A549 (cell line): ENCODE measurements around the gene DUSP7.

ENCODE experiments used
- CEBPB ChIP-seq, 2 experiments: fragments of >200 bp in 1 of 2; sonication (Bioruptor Twin) in 1 of 2; formaldehyde crosslinking in 1 of 2; IDR thresholded peaks; 2 replicates each; pipeline ENCODE4 v1.6.1; 2012 to 2016
- CTCF ChIP-seq: fragments of >200 bp; sonication (Bioruptor Twin); formaldehyde crosslinking; IDR thresholded peaks from 3 replicates; pipeline ENCODE4 v1.5.1; 2016
- EP300 ChIP-seq, 2 experiments: fragments of >200 bp; sonication (Bioruptor Twin); formaldehyde crosslinking; IDR thresholded peaks; 2 replicates in 1 of 2; 3 replicates in 1 of 2; pipeline ENCODE4 v1.6.1; 2016 to 2017
- ESRRA ChIP-seq: fragments of 150-350 bp; IDR thresholded peaks from 2 replicates; pipeline ENCODE4 v1.6.1; 2014; ENCODE audit warnings: mild to moderate bottlenecking, low read length, borderline replicate concordance
- FOSL2 ChIP-seq, 2 experiments: fragments of 450-650 bp in 1 of 2; fragments of >200 bp in 1 of 2; sonication (Bioruptor Twin) in 1 of 2; formaldehyde crosslinking; IDR thresholded peaks; 2 replicates each; pipeline versions ENCODE4 v1.5.0 to v1.6.1; 2016 to 2020; ENCODE audit warnings: mild to moderate bottlenecking in 1 of 2, moderate library complexity in 1 of 2
- GATA3 ChIP-seq: IDR thresholded peaks from 2 replicates; pipeline ENCODE4 v1.6.1; 2012; ENCODE audit warnings: borderline replicate concordance
- JUNB ChIP-seq: fragments of >200 bp; sonication (Bioruptor Twin); formaldehyde crosslinking; IDR thresholded peaks from 2 replicates; pipeline ENCODE4 v1.6.1; 2016
- MAFK ChIP-seq: fragments of 450-650 bp; IDR thresholded peaks from 2 replicates; pipeline ENCODE4 v1.6.1; 2014; ENCODE audit not compliant: partially characterized antibody
- MAX ChIP-seq: IDR thresholded peaks from 2 replicates; pipeline ENCODE4 v1.6.1; 2012
- POLR2A ChIP-seq: IDR thresholded peaks from 2 replicates; pipeline ENCODE4 v1.6.1; 2012; ENCODE audit warnings: mild to moderate bottlenecking, low read length
- RAD21 ChIP-seq, 2 experiments: fragments of >200 bp in 1 of 2; sonication (Bioruptor Twin) in 1 of 2; formaldehyde crosslinking in 1 of 2; IDR thresholded peaks in 1 of 2; conservative IDR thresholded peaks in 1 of 2; 2 replicates in 1 of 2; 3 replicates in 1 of 2; pipeline ENCODE4 v1.6.1; 2012 to 2018; ENCODE audit warnings: inconsistent platforms in 1 of 2
- RFX5 ChIP-seq: fragments of 450-650 bp; IDR thresholded peaks from 2 replicates; pipeline ENCODE4 v1.7.1; 2014; ENCODE audit warnings: antibody characterized with exemption, mild to moderate bottlenecking, moderate library complexity
- TP53 ChIP-seq: fragments of 250-450 bp; sonication (Bioruptor Pico); IDR thresholded peaks from 2 replicates; pipeline ENCODE4 v1.5.0; 2021; ENCODE audit warnings: mild to moderate bottlenecking, moderate library complexity
- USF2 ChIP-seq: fragments of 450-650 bp; IDR thresholded peaks from 2 replicates; pipeline ENCODE4 v1.6.1; 2014; ENCODE audit warnings: antibody characterized with exemption

- no peak for TF ChIP-seq CTCF
- no peak for TF ChIP-seq JUNB
- TF ChIP-seq POLR2A, result no peak
- no peak for TF ChIP-seq GATA3
- no peak for TF ChIP-seq CEBPB (IDR thresholded peaks at IDR 0.05)
- TF ChIP-seq USF2, result no peak
- TF ChIP-seq MAX, result no peak
- no peak for TF ChIP-seq RFX5
- no peak for TF ChIP-seq MAFK
- TF ChIP-seq RAD21 (conservative IDR thresholded peaks at IDR 0.05 in 1 of 2, IDR thresholded peaks at IDR 0.05 in 1 of 2), result no peak
- TF ChIP-seq EP300 (IDR thresholded peaks at IDR 0.05), result no peak
- TF ChIP-seq TP53, result no peak
- no peak for TF ChIP-seq FOSL2 (IDR thresholded peaks at IDR 0.05)
- TF ChIP-seq FOSL2 (CRISPR knock-in tag; IDR thresholded peaks at IDR 0.05), result no peak
- no peak for TF ChIP-seq ESRRA
Observed at GRCh38 chr3:52020796-52021195, 35.6 kb downstream of the DUSP7 start.
